Stimulated activated CD4-positive, alpha-beta T cell treated with anti-CD3 and anti-CD28 coated beads, TNF-alpha, amount 100 ng/mL, for 48 hours (primary cell): ENCODE measurements around the gene TRIM31.
A peak's percentile ranks its signal among the peaks of the same experiment; 100 is the strongest.
"Not testable (repeated sequence)": the region's sequence is repeated elsewhere in the genome, so short reads cannot be mapped to it uniquely, and the experiment has no call there.

Experiments
- DNase-seq, 3 donors: peaks; one replicate each; pipeline ENCODE4 v3.0.0-alpha.2; 2020; ENCODE audit warnings: low read depth in 3 of 3

Gene TRIM31

GRCh38 chr6:30149234-30149633 lies 36.3 kb upstream of the TRIM31 start:
- no peak for DNase-seq

- DNase-seq: no peak
Measured at GRCh38 chr6:30147096-30147495, 34.2 kb upstream of the TRIM31 start.

GRCh38 chr6:30145818-30146217 lies 32.9 kb upstream of the TRIM31 start:
- no peak for DNase-seq

- no peak for DNase-seq
Measured at GRCh38 chr6:30144811-30145210, 31.9 kb upstream of the TRIM31 start.

GRCh38 chr6:30143780-30144179 lies 30.9 kb upstream of the TRIM31 start:
- DNase-seq: no peak

- no peak for DNase-seq
Measured at GRCh38 chr6:30142665-30143064, 29.8 kb upstream of the TRIM31 start.

GRCh38 chr6:30140240-30140639 lies 27.4 kb upstream of the TRIM31 start:
- not testable (repeated sequence) for DNase-seq

GRCh38 chr6:30136570-30137286 lies 23.8 kb upstream of the TRIM31 start:
- DNase-seq: no peak

GRCh38 chr6:30135757-30136156 lies 22.9 kb upstream of the TRIM31 start, which contains the start of gene TRIM40:
Gene TRIM40, plus strand, starts transcription at chr6:30136140. Its CDS starts 897 bp downstream, at chr6:30137037.
- no peak for DNase-seq

GRCh38 chr6:30135147-30135546 lies 22.3 kb upstream of the TRIM31 start:
- no peak for DNase-seq

GRCh38 chr6:30131947-30132497 lies 19.1 kb upstream of the TRIM31 start:
- no peak for DNase-seq

- DNase-seq: peak; percentile 43 to 52 (median 51)
Measured at GRCh38 chr6:30130887-30131862, 18.3 kb upstream of the TRIM31 start.

- no peak for DNase-seq
Measured at GRCh38 chr6:30130179-30130679, 17.3 kb upstream of the TRIM31 start.

- no peak for DNase-seq
Measured at GRCh38 chr6:30129265-30130178, 16.6 kb upstream of the TRIM31 start.

GRCh38 chr6:30127238-30128093 lies 14.6 kb upstream of the TRIM31 start:
- DNase-seq: no peak

GRCh38 chr6:30122515-30122914 lies 9.6 kb upstream of the TRIM31 start:
- DNase-seq: no peak

- no peak for DNase-seq
Measured at GRCh38 chr6:30121446-30122366, 8.8 kb upstream of the TRIM31 start.

- not testable (repeated sequence) for DNase-seq
Measured at GRCh38 chr6:30118691-30119090, 5.8 kb upstream of the TRIM31 start.

GRCh38 chr6:30116724-30117123 lies 3.8 kb upstream of the TRIM31 start:
- no peak for DNase-seq
